K562 (cell line): ENCODE results near the gene SFXN3. TPM values are rescaled to one million over a fixed set of nuclear protein-coding genes. Genes with fewer than 3 reads are reported as not detected.

Experiments used
- ATAC-seq: fragments of 200-7000 bp; cut with Tn5 transposase; 3 replicates; pipeline ENCODE4 v1.9.1; 2020; ENCODE audit warnings: moderate library complexity
- BruUV-seq: library from RNA; stranded (reverse); fragments of 400-500 nt; replicated peaks from 2 replicates; lab custom pipeline; 2021; lab: Mats Ljungman, UMichigan
- CTCF ChIA-PET: fragments of 300-600 bp; formaldehyde crosslinking; extraction: SDS; loops from one replicate; lab custom pipeline; 2021; ENCODE audit warnings: low intra/inter-chr PET ratio; lab: Yijun Ruan, JAX
- POLR2A ChIA-PET: fragments of 300-600, 350-650 bp; sonication (Branson Sonifier 250); formaldehyde crosslinking; extraction: SDS; loops from one replicate; lab custom pipeline; 2021; ENCODE audit warnings: antibody characterized with exemption, inconsistent platforms; lab: Yijun Ruan, JAX
- DNase-seq, 4 experiments: peaks; one replicate each; pipeline versions ENCODE4 v3.0.0 to v3.0.0-alpha.2; 2011 to 2018; ENCODE audit warnings: low spot score in 3 of 4, mixed read lengths in 3 of 4; ENCODE audit errors: extremely low read depth in 1 of 4
- FAIRE-seq: peaks from 2 replicates; lab custom pipeline; 2011; peaks lifted over from hg19 to GRCh38; lab: Jason Lieb, UNC
- H2AFZ ChIP-seq: 2 replicates; pipeline ENCODE4 v1.6.0; 2011; ENCODE audit warnings: low read depth, low read length, control low read depth, inconsistent platforms
- H3K27ac ChIP-seq: fragments of 200-600 bp; 3 replicates; pipeline ENCODE4 v1.8.0; 2011; ENCODE audit warnings: low read depth, mild to moderate bottlenecking, control low read depth, inconsistent platforms, low read length, moderate library complexity, mixed read lengths; ENCODE audit errors: extremely low read depth
- H3K27me3 ChIP-seq, 2 experiments: fragments of 300-600 bp in 1 of 2; 2 replicates in 1 of 2; 3 replicates in 1 of 2; pipeline versions ENCODE4 v1.6.0 to v1.8.0; 2011; ENCODE audit warnings: inconsistent platforms in 2 of 2, low read length in 2 of 2, mild to moderate bottlenecking in 1 of 2, mixed read lengths in 1 of 2, moderate library complexity in 1 of 2; ENCODE audit not compliant: control insufficient read depth in 2 of 2, insufficient read depth in 2 of 2
- H3K36me3 ChIP-seq: fragments of 300-600 bp; 3 replicates; pipeline ENCODE4 v1.8.0; 2011; ENCODE audit warnings: mild to moderate bottlenecking, low read length, inconsistent platforms; ENCODE audit not compliant: control insufficient read depth, insufficient read depth
- H3K4me1 ChIP-seq, 2 experiments: fragments of 200-600 bp in 1 of 2; replicated peaks in 1 of 2; 2 replicates in 1 of 2; 3 replicates in 1 of 2; pipeline versions ENCODE4 v1.5.1 to v1.8.0; 2011; ENCODE audit warnings: inconsistent platforms in 2 of 2, low read length in 2 of 2, mild to moderate bottlenecking in 1 of 2, mixed read lengths in 1 of 2, moderate library complexity in 1 of 2; ENCODE audit not compliant: control insufficient read depth in 2 of 2, insufficient read depth in 2 of 2
- H3K4me2 ChIP-seq: 2 replicates; pipeline ENCODE4 v1.6.1; 2011; ENCODE audit warnings: low read length, control low read depth, inconsistent platforms, mixed read lengths; ENCODE audit not compliant: insufficient read depth
- H3K4me3 ChIP-seq: fragments of 200-600 bp; sonication (generic), shearing (Covaris generic); 2 replicates; pipeline ENCODE4 v1.5.1; 2016; ENCODE audit warnings: control low read depth, inconsistent platforms
- H3K79me2 ChIP-seq: fragments of 200-600 bp; 3 replicates; pipeline ENCODE4 v1.8.0; 2011; ENCODE audit warnings: low read length, inconsistent platforms; ENCODE audit not compliant: control insufficient read depth, insufficient read depth
- H3K9ac ChIP-seq, 2 experiments: 2 replicates each; pipeline versions ENCODE4 v1.6.0 to v1.6.1; 2011; ENCODE audit warnings: low read depth in 2 of 2, low read length in 2 of 2, control low read depth in 1 of 2, inconsistent platforms in 1 of 2, mild to moderate bottlenecking in 1 of 2, mixed read lengths in 1 of 2; ENCODE audit not compliant: insufficient read depth in 1 of 2
- H3K9me1 ChIP-seq: one replicate; pipeline ENCODE4 v1.6.0; 2011; ENCODE audit warnings: inconsistent platforms, mild to moderate bottlenecking, low read length, moderate library complexity; ENCODE audit not compliant: control insufficient read depth, insufficient read depth
- H3K9me3 ChIP-seq: replicated peaks from 2 replicates; pipeline ENCODE4 v1.5.1; 2011; ENCODE audit warnings: low read depth, low read length, inconsistent platforms; ENCODE audit not compliant: control insufficient read depth, insufficient read depth
- H4K20me1 ChIP-seq: replicated peaks from 2 replicates; pipeline ENCODE4 v1.6.1; 2011; ENCODE audit warnings: low read length, inconsistent platforms, mixed read lengths; ENCODE audit not compliant: control insufficient read depth, insufficient read depth
- CBX2 ChIP-seq: fragments of 200-600 bp; sonication (generic); IDR thresholded peaks from one replicate; pipeline ENCODE4 v1.6.1; 2012; ENCODE audit warnings: mild to moderate bottlenecking, low read length, inconsistent platforms; ENCODE audit not compliant: insufficient read depth, poor library complexity, severe bottlenecking
- NFIC ChIP-seq: fragments of 450-650 bp; IDR thresholded peaks from 2 replicates; pipeline ENCODE4 v1.6.1; 2017; ENCODE audit warnings: mild to moderate bottlenecking, inconsistent platforms
- STAT6 ChIP-seq: sonication (generic); formaldehyde crosslinking; IDR thresholded peaks from 2 replicates; pipeline ENCODE4 v1.8.1; 2023; ENCODE audit warnings: mild to moderate bottlenecking, missing genetic modification reagents
- YY1 ChIP-seq, 3 experiments: IDR thresholded peaks; 2 replicates each; pipeline ENCODE4 v1.6.1; 2011; ENCODE audit warnings: low read length in 2 of 3, mild to moderate bottlenecking in 2 of 3, moderate library complexity in 2 of 3, borderline replicate concordance in 1 of 3, control low read depth in 1 of 3, low read depth in 1 of 3; ENCODE audit not compliant: insufficient read depth in 3 of 3, insufficient replicate concordance in 2 of 3, control insufficient read depth in 1 of 3, insufficient read length in 1 of 3; ENCODE audit errors: extremely low read depth in 1 of 3
- ZNF224 ChIP-seq: sonication (generic); formaldehyde crosslinking; IDR thresholded peaks from 2 replicates; pipeline ENCODE4 v1.8.0; 2022; ENCODE audit warnings: mild to moderate bottlenecking, missing genetic modification reagents
- ZNF316 ChIP-seq: fragments of 450-650 bp; IDR thresholded peaks from 2 replicates; pipeline ENCODE4 v1.6.1; 2016
- ZNF431 ChIP-seq: sonication (generic); formaldehyde crosslinking; IDR thresholded peaks from 2 replicates; pipeline ENCODE4 v1.8.0; 2022; ENCODE audit warnings: mild to moderate bottlenecking, missing genetic modification reagents
- ZNF780A ChIP-seq: fragments of 250-450 bp; sonication (Bioruptor Pico); IDR thresholded peaks from 2 replicates; pipeline ENCODE4 v1.5.0; 2021; ENCODE audit warnings: mild to moderate bottlenecking
- WGBS: fragments of 100-300 bp; shearing (Covaris generic); methylation state at CpG from one replicate; pipeline ENCODE4 v1.1.6; 2016; ENCODE audit warnings: low coverage, mixed read lengths; ENCODE audit not compliant: insufficient coverage; ENCODE audit errors: missing lambda C conversion rate; 5-methylcytosine and 5-hydroxymethylcytosine counted together
- in situ Hi-C: fragments of 300-500 bp; cut with MboI; formaldehyde crosslinking; loops from 4 replicates; pipeline ENCODE4 v1.15.0; 2018; ENCODE audit warnings: inconsistent platforms, mixed read lengths
- intact Hi-C: fragments of 100-400 bp; cut with micrococcal nuclease; formaldehyde crosslinking; loops from 2 replicates; pipeline ENCODE4 v1.14.2; 2022
- polyA plus RNA-seq, 8 experiments: library from polyadenylated mRNA; depleted of rRNA in 4 of 8; stranded (reverse) in 5 of 8; unstranded in 3 of 8; fragments of >200 nt; fragmentation: Nextera tagmentation in 2 of 8; fragmentation: Illumina TruSeq in 1 of 8; extraction: Ambion mirVana in 2 of 8; extraction: Trizol in 1 of 8; gene quantifications; 2 replicates each; pipeline versions ENCODE4 v1.2.1 to v1.2.3, GENCODE V29; 2011 to 2014; ENCODE audit warnings: inconsistent platforms in 1 of 8, missing spikeins in 1 of 8
- total RNA-seq, 7 experiments: library from RNA; depleted of rRNA in 6 of 7; stranded (reverse); fragments of >200 nt in 6 of 7; fragmentation: Illumina TruSeq in 2 of 7; extraction: Trizol in 2 of 7; gene quantifications; 2 replicates each; pipeline versions ENCODE4 v1.2.1 to v1.2.3, GENCODE V29; 2011 to 2021; ENCODE audit warnings: low replicate concordance in 1 of 7

The SFXN3 gene
- total and polyA plus RNA-seq, 9 of the 15 experiments (the other 6 are each of a cell fraction or from before 2014, with no cell fraction given): 0.24 to 4.6 (median 0.86) TPM

- ATAC-seq (no peak), DNase-seq (no peak), FAIRE-seq (no peak)
- in situ Hi-C loops (no loop called here), intact Hi-C loops (loop anchor here (2.0 to 5.0 kb wide), 2 partner anchors 102 to 173 kb away; no protein-coding TSS in a partner anchor)
- no peaks in the 10 kb centered on the region for H3K9me3 ChIP-seq
- no TSS peak for BruUV-seq
- peaks cover 9 to 14% of the 10 kb centered on the region in 2 experiments for H3K4me1 ChIP-seq
- no peaks in the 10 kb centered on the region for H3K36me3 ChIP-seq
- H3K9me1 ChIP-seq: no peaks in the 10 kb centered on the region
- 0 out of 4 replicates have a peak overlapping the region, but pooled peaks of 1 of the 2 experiments have one; percentile 20 for H3K9ac ChIP-seq
- no peak overlapping the region for H2AFZ ChIP-seq
- H4K20me1 ChIP-seq: no peaks in the 10 kb centered on the region
- no peak overlapping the region for H3K4me2 ChIP-seq
- H3K27ac ChIP-seq: no peak overlapping the region
- H3K27me3 ChIP-seq: no peaks in the 10 kb centered on the region
- ChIA-PET CTCF (interaction anchor here (3.7 kb wide), 1 partner anchor 27 kb away, joined by 37 read pairs; no protein-coding TSS in a partner anchor), POLR2A (interaction anchor here (0.7 to 0.9 kb wide), 2 partner anchors 23 to 90 kb away, joined by 3 to 4 read pairs; no protein-coding TSS in a partner anchor)
- 5% methylated on average over 3 of the region's 3 CpGs for WGBS
- TF ChIP-seq ZNF431: no peak
- TF ChIP-seq NFIC: no peak
- TF ChIP-seq ZNF780A: no peak
- no peak for TF ChIP-seq STAT6 (CRISPR knock-in tag)
- TF ChIP-seq ZNF316: no peak
- no peak for TF ChIP-seq CBX2
- TF ChIP-seq YY1 (IDR thresholded peaks at IDR 0.05; ENCODE audit: borderline replicate concordance in 1 of 3, control insufficient read depth in 1 of 3, extremely low read depth in 1 of 3, insufficient read depth in 3 of 3, insufficient read length in 1 of 3, insufficient replicate concordance in 2 of 3, low read depth in 1 of 3, low read length in 2 of 3): no peak
- no peak for TF ChIP-seq ZNF224 (CRISPR knock-in tag)
- no peaks in the 10 kb centered on the region for H3K79me2 ChIP-seq
- no peak overlapping the region for H3K4me3 ChIP-seq
Measured at GRCh38 chr10:101040061-101040460, 9.0 kb downstream of the SFXN3 start.
